ENCODE data around the gene PGM2L1.
A peak's percentile ranks its signal among the peaks of the same experiment; 100 is the strongest.

Gene PGM2L1

GRCh38 chr11:74310857-74311256 is 87.4 kb downstream of the PGM2L1 start:
- DNase-seq: no peak
- intact Hi-C loops (cut with DNase I): no loop called here

DNA sequence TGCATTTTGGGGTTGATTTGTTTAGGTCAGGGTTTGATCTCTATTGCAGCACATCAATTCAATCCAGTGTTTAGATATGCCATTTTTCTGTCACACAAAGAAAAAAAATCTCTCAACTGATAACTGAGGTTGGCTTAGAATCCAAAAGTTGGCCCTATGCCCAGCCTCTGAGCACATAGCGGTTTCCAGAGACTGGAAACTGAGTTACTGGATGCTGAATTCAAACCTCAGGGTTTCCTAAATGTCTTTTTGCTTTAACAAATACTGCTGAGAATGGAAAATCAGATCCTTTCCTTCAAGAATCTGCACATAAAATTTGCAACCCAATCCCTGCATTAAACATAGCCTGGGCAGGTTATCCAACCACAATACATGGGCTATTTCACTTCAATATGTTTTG is 90.8 kb downstream of the PGM2L1 start:
- no peak for DNase-seq
- intact Hi-C loops (cut with DNase I): no loop called here

DNA sequence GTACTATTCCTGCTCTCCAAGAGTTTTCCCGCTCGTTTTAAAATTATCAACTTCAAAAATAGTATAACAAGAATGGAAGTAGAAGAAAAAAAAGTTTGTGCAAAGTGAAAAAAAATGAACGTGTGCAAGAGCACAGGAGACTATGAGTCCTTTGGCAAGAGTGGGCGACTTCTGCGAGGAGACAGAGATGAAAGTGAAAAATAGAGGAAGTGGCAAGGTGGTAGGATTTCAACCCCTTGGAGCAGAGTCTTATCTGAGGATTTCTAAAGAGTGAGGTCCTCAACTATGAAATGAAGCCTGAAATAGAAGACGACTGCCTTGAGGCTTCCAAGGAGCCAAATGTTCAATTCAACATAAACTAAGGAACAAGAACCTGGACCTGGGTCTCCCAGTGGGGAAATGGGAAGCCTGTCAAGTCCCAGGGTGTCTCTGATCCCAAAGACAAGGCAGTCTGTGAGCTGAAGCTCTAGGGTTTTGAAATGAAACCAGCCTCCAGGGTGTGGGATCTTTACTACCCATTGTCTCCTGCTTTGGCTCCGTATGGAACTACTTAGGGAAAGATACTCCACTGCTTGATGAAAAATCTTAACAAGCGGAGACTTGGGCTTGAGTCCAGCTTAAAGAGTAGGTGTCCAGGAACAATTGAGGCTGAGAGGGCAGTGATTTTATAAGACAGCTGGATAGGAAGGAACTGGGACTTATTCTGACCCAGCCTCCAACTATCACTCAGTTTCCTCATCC is 91.6 kb downstream of the PGM2L1 start:
- no peak for DNase-seq
- intact Hi-C loops (cut with DNase I): no loop called here

DNA sequence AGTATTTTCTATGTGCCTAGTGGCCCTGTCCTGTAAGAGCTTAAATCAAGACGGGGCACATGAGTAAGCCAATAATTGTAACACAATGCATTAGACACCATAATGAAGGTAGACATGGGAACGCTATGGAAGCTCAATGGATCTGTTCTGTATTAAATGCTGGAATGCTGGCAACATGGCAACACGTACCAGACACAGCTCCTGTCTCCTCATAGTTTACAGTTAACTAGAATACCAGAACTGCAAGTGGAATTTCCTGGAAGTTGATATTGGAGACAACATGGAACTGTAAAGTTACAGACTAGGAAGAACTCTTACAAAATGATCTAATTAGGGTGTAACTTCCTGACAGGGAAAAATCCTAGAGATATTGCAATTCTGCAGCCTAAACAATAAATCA is 99.2 kb downstream of the PGM2L1 start:
- intact Hi-C loops (cut with DNase I): no loop called here
- DNase-seq: no peak

DNA sequence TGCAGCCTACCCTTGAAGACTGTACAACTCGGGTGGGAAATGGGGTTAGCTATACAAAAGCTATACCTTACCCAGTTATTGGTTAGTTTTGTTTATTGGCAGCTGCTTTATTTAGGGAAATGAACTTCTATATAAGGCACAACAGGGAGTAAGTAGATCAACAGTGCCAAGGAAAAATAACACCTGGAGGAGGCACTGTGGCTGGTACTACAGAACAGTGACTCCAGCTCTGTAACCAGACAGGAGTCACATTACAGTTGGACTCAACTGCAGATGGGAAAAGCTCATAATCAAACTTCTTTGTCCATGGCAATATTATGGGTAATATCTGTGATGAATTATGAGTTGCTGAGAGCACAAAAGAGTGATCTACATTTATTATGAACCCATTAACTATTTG is 100.7 kb downstream of the PGM2L1 start:
- no peak for DNase-seq
- intact Hi-C loops (cut with DNase I): no loop called here

GRCh38 chr11:74288911-74289310 is 109.3 kb downstream of the PGM2L1 start:
- intact Hi-C loops (cut with DNase I): no loop called here
- no peak for DNase-seq

GRCh38 chr11:74288161-74288560 is 110.1 kb downstream of the PGM2L1 start:
- no peak for DNase-seq
- intact Hi-C loops (cut with DNase I): no loop called here

GRCh38 chr11:74284466-74284865 is 113.8 kb downstream of the PGM2L1 start:
- no peak for DNase-seq
- intact Hi-C loops (cut with DNase I): no loop called here

DNA sequence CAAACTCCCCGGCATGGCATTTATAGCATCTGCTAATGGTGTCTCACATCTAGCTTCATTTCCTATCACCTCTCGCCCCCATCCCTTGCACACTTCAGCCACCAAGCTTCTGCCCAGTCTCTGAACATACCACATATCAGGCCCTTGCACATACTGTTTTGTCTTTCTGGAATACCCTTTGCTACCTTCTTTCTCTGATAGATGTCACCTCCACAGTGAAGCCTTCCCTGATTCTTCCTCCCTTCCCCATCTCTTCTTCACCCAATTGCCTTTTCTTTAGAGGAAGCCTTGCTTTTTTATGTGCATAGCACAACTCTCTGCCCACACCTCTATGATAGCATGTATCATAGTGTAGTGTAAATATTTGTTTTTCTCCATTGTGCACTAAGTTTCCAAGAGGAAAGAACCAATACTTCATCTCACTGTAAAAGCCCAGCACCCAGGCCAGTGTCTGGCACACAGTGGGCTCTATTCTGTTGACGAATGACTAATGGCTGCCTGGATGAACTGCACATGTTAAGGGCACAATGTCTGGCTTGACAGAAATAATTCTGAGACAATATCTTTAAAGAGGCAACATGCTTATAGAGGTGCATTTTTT is 114.6 kb downstream of the PGM2L1 start:
- DNase-seq: no peak
- intact Hi-C loops (cut with DNase I): no loop called here

GRCh38 chr11:74282914-74283371 is 115.3 kb downstream of the PGM2L1 start:
- peak in 1 of 10 donors; percentile 61 for DNase-seq
- intact Hi-C loops (cut with DNase I): no loop called here

DNA sequence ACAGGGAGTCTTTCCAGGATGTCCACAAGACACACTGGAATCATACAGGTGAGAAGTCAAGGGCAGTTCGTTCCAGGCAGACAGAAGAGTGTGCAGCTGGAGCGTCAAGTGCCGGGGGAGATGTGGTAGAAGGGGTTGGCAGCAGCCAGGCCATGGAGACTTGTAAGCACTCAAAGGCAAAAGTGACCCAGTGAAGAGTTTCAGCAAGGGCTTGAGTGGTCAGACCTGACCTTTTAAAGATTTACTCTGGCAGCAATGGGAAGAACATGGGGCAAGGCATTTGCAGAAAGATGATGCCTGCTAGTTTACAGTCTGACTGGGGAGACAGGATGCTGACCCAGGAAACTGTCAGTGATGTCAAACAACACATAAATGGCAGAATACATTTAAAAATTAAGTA is 115.8 kb downstream of the PGM2L1 start:
- no peak for DNase-seq

DNA sequence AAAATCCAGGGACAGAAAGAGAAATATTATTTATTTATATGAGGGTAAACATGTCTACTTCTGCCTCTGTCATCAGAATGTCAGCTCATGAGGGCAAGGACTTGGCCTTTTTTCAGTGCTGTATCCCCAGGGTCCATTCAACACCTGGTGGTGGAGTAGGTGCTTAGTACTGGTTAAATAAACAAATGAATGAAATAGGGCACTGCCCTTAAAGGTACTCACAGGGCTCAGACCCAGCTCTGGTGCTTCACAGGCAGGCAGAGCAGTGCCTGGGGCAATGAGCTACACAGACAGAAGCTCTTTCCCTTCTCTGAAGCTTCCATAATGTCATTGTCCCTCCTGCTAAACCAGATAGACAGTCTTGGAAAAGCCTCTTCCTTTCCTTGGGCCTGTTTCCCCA is 117.7 kb downstream of the PGM2L1 start:
- no peak for DNase-seq
- intact Hi-C loops (cut with DNase I): no loop called here

More for the DNA sequence above, 115.8 kb downstream of the PGM2L1 start:
- intact Hi-C loops (cut with DNase I): no loop called here
